ENCODE results near the gene KLRG1. TPM values are rescaled to one million over a fixed set of nuclear protein-coding genes. Genes with fewer than 3 reads are reported as not detected.
A peak's percentile ranks its signal among the peaks of the same experiment; 100 is the strongest.

The KLRG1 gene
- total and polyA plus RNA-seq, 2 donors (not counting 1 experiment from before 2014, with no cell fraction given): 3.7 to 3.9 TPM

DNA sequence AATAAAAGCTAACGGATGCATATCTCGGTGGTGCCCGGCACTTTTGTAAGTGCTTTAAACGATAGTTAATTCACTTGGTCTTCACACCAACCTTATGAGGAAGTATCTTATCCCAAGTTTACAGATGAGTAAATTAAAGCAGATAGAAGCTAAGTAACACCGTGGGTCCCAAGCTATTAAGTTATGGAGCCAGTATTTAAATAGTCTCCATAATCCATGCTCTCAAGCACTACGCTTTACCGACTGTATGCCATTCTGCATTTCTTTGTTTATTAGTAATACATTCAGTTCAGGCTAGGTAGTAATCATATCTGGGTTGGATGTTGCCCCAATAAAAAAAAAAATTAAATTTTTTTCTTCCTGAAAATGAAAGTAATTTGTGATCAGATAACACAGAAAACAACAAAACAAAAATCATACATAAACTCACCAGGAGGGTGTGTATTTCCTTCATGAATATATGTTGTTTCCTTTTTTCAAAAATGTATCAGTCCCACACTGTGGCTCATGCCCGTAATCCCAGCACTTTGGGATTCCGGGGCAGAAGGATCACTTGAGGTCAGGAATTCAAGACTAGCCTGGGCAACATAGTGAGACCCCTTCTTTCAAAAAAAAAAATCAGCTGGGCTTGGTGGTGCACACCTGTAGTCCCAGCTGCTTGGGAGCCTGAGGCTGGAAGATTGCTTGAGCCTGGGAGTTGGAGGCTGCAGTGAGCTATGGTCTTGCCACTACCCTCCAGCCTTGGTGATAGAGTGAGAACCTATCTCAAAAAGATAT is 38.5 kb upstream of the KLRG1 start:
- peaks cover 61% of the 10 kb centered on the region for H3K79me2 ChIP-seq (ENCODE audit: control insufficient read depth, insufficient read depth, low read length)
- ATAC-seq (ENCODE audit: low read depth): no peak
- peaks cover 44% of the 10 kb centered on the region for H3K4me1 Mint-ChIP-seq

More for the DNA sequence above, 38.5 kb upstream of the KLRG1 start:
- peak overlapping the region; percentile 98 for H3K27ac Mint-ChIP-seq
- Histone ChIP-seq H3K4me2 (replicated peaks; ENCODE audit: low read depth, low read length, poor library complexity, severe bottlenecking) (peak overlapping the region; percentile 92), H3K4me3 (ENCODE audit: control extremely low read depth in 1 of 5, extremely low read depth in 1 of 5, insufficient read depth in 1 of 5, low read depth in 2 of 5, low read length in 4 of 5) (peak overlapping the region; percentile 67 to 99 (median 91)), H3K27me3 (replicated peaks in 1 of 4; ENCODE audit: control extremely low read depth in 1 of 4, control insufficient read depth in 3 of 4, insufficient read depth in 4 of 4, low read length in 3 of 4) (no peaks in the 10 kb centered on the region), H3K27ac (ENCODE audit: low read length in 2 of 2) (peak overlapping the region; percentile 97 to 98), H2AFZ (ENCODE audit: insufficient read depth, low read depth, low read length, poor library complexity, severe bottlenecking) (peak overlapping the region; percentile 78), H3K4me1 (ENCODE audit: control insufficient read depth in 2 of 2, insufficient read depth in 2 of 2, low read length in 2 of 2) (peaks cover 31 to 35% of the 10 kb centered on the region in 2 donors), H4K20me1 (ENCODE audit: control insufficient read depth, insufficient read depth, low read length, poor library complexity, severe bottlenecking) (peaks cover 9% of the 10 kb centered on the region), H3K9ac (ENCODE audit: low read length) (peak overlapping the region; percentile 98), H3K9me3 (ENCODE audit: control extremely low read depth in 1 of 3, control insufficient read depth in 2 of 3, insufficient read depth in 1 of 3, low read length in 2 of 3) (peaks cover 0 to 3% (median 0%) of the 10 kb centered on the region in 3 donors), H3K36me3 (replicated peaks in 1 of 2; ENCODE audit: control extremely low read depth in 1 of 2, control insufficient read depth in 1 of 2, extremely low read depth in 1 of 2, insufficient read depth in 2 of 2, low read length in 1 of 2) (peaks cover 0 to 5% of the 10 kb centered on the region in 2 experiments)
- no peaks in the 10 kb centered on the region for H3K27me3 Mint-ChIP-seq
- H3K4me3 Mint-ChIP-seq: peak overlapping the region; percentile 95
- H3K9me3 Mint-ChIP-seq (ENCODE audit: insufficient read depth): no peaks in the 10 kb centered on the region
- WGBS (ENCODE audit: insufficient coverage): 17% methylated on average over 2 of the region's 9 CpGs
- TF ChIP-seq CTCF (IDR thresholded peaks at IDR 0.05): no peak
- TF ChIP-seq EZH2 (IDR thresholded peaks at IDR 0.05; ENCODE audit: borderline replicate concordance, insufficient read depth, low read depth, low read length, poor library complexity, severe bottlenecking): no peak
- ChIA-PET CTCF (interaction anchor here (0.8 to 3.6 kb wide), 5 partner anchors 39 to 99 kb away, joined by 3 to 14 read pairs (median 7); no protein-coding TSS in a partner anchor), POLR2A (no interaction called here)
- intact Hi-C loops (cut with micrococcal nuclease): loop anchor here (1.0 to 10.0 kb wide), 2 partner anchors 56 to 88 kb away; no protein-coding TSS in a partner anchor
- DNase-seq: peak; percentile 16
